Lower leg skin (tissue), 3 donors: ENCODE measurements around the gene JAM2.

ENCODE experiments used
- POLR2A ChIP-seq, 2 donors: fragments of 450-650 bp; IDR thresholded peaks; one replicate each; pipeline ENCODE4 v1.6.1; 2016 to 2017; ENCODE audit warnings: antibody characterized with exemption in 2 of 2, mild to moderate bottlenecking in 1 of 2, moderate library complexity in 1 of 2
- TF ChIP-seq, protein P1 (sequence below), 3 donors: fragments of 450-650 bp; IDR thresholded peaks; one replicate each; pipeline ENCODE4 v1.5.1; 2016; ENCODE audit warnings: antibody characterized with exemption in 3 of 3, mild to moderate bottlenecking in 3 of 3, moderate library complexity in 2 of 3

DNA sequence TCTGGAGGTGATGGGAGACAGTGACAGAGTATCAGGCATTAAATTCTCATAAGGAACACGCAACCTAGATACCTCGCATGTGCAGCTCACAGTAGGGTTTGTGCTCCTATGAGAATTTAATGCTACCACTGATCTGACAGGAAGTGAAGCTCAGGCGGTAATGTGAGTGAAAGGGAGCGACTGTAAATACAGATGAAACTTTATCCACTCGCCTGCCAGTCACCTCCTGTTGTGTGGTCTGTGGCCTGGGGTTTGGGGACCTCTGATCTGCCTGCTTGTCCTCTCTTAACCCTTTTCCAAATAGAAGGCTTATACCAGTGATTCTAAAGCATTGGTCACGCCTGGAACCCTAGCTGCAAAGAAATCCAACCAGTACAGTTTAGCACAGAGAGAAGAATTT is 111.0 kb downstream of the JAM2 start:
- TF ChIP-seq, protein P1, sequence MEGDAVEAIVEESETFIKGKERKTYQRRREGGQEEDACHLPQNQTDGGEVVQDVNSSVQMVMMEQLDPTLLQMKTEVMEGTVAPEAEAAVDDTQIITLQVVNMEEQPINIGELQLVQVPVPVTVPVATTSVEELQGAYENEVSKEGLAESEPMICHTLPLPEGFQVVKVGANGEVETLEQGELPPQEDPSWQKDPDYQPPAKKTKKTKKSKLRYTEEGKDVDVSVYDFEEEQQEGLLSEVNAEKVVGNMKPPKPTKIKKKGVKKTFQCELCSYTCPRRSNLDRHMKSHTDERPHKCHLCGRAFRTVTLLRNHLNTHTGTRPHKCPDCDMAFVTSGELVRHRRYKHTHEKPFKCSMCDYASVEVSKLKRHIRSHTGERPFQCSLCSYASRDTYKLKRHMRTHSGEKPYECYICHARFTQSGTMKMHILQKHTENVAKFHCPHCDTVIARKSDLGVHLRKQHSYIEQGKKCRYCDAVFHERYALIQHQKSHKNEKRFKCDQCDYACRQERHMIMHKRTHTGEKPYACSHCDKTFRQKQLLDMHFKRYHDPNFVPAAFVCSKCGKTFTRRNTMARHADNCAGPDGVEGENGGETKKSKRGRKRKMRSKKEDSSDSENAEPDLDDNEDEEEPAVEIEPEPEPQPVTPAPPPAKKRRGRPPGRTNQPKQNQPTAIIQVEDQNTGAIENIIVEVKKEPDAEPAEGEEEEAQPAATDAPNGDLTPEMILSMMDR (IDR thresholded peaks at IDR 0.05) = no peak
- TF ChIP-seq POLR2A (IDR thresholded peaks at IDR 0.05) = no peak
